C4-2B (cell line): ENCODE data around the gene PHYHIPL.

Experiments
- H3K27ac ChIP-seq: fragments of 450-650 bp; 2 replicates; pipeline ENCODE4 v1.5.1; 2017
- CTCF ChIP-seq: fragments of 450-650 bp; conservative IDR thresholded peaks from 2 replicates; pipeline ENCODE4 v1.5.1; 2017; ENCODE audit warnings: mild to moderate bottlenecking
- ZFX ChIP-seq: fragments of 450-650 bp; IDR thresholded peaks from 2 replicates; pipeline ENCODE4 v1.6.1; 2017

Gene PHYHIPL

GRCh38 chr10:59255463-59255862 is 79.0 kb downstream of the PHYHIPL start:
- TF ChIP-seq ZFX = no peak
- no peak for TF ChIP-seq CTCF

DNA sequence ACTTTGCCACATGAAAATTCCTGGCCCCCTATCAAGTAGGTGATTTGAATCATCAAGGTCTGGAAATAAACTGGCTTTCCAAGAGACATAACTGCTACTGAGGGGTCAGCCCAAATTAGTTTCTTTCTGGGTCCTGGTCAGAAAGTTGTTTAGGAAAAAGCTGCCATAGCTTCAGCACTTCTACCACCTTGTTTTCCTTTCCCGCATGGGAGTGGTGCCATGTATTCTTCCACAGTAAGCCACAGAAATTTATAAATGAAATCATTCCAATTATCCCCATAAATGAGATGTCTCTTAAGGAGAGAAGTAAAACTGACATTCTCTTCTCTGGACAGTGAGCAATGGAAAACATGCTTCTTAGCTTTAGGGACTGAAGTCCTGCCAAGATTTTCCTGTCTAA is 80.8 kb downstream of the PHYHIPL start:
- TF ChIP-seq ZFX = no peak
- TF ChIP-seq CTCF = no peak

More at GRCh38 chr10:59255463-59255862, 79.0 kb downstream of the PHYHIPL start:
- no peak overlapping the region for H3K27ac ChIP-seq

DNA sequence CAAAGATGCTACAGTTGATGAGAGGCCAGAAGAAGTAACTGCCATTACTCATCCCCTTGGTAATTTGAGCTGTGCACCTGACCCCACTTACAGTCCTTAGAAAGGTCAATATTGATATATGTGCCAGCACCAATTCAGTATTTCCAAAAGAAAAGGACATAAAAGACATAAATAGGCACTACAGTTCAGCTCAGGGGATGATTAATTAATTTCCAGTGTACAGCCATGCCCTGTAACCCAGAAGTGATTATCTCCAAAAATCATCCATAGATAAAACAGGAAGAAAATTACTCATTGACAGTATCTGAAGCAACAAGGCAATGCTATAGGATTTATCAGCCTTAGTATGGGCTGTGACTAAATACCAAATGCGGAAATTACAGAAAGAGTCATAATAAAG is 82.4 kb downstream of the PHYHIPL start:
- no peak overlapping the region for H3K27ac ChIP-seq
- TF ChIP-seq ZFX (no peak), CTCF (no peak)

More for the DNA sequence above, 80.8 kb downstream of the PHYHIPL start:
- H3K27ac ChIP-seq = no peak overlapping the region

- no peak for TF ChIP-seq CTCF
- no peak for TF ChIP-seq ZFX
These were observed 88.7 kb downstream of the PHYHIPL start for GRCh38 chr10:59265141-59265540.

DNA sequence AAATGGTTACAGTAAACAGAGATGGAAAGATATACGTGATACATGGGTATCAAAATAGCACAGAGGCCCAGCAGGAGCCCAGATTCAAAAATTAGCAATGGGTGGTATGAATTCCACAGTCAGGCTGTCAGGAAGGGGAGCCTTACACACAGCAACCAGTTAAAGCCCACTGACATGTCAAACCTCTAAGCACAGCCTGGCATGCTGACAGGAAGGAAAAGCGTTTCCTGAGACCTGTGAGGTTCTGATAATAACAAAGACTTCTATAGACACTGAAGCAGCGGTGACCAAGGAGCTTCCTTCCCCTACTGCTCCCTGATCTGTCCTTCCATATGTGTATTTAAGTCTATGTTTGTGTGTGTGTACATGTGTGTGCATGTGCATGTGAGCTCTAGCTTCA is 89.9 kb downstream of the PHYHIPL start:
- no peak overlapping the region for H3K27ac ChIP-seq
- no peak for TF ChIP-seq ZFX
- no peak for TF ChIP-seq CTCF

More at GRCh38 chr10:59265141-59265540, 88.7 kb downstream of the PHYHIPL start:
- H3K27ac ChIP-seq = no peak overlapping the region

DNA sequence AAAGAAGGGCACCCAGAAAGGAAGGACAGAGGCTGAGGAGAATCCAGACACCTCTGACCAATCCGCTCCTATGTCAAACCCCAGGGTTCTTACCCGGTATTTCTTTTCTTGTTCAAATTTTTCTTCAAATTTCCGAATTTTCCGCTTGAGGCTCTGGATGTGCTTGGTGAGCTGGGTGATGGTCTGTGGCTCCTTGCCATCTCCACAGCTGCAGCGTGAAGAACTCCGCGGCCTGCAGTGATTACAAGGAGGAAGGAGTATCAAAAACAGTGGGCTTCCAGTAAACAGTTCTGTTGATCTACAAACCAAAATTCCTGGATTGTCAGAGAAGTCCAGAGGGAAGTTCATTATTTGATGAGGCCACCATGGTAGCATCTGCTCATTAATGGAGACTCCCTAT is 92.0 kb downstream of the PHYHIPL start:
- no peak overlapping the region for H3K27ac ChIP-seq
- TF ChIP-seq CTCF = no peak
- no peak for TF ChIP-seq ZFX

DNA sequence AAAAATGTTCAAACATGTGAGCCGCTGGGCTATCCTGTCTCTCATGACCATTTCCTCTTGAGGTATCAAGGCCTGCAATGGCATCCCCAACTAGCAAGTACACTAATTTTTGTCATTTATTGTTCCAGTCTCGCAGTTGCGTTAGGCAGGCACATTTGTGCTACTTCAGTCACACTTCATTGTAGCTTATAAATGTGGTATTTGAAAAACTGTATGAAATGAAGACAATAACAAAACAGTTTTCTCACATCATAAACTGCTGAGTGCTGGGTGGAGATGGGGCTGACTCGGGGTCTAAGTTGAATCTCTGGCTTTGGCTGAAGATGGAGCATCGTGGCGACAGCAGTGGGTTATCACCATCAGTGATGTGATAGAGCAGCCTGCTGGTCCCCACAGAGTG is 93.2 kb downstream of the PHYHIPL start:
- H3K27ac ChIP-seq = no peak overlapping the region
- TF ChIP-seq CTCF (no peak), ZFX (no peak)
